GM23248 (cell line): ENCODE measurements around the gene CFL2.

Experiments
- EZH2 ChIP-seq: fragments of 200-600 bp; sonication (generic); IDR thresholded peaks from 2 replicates; pipeline ENCODE4 v1.6.1; 2018; ENCODE audit warnings: antibody characterized with exemption, mild to moderate bottlenecking; ENCODE audit not compliant: insufficient read depth, poor library complexity, severe bottlenecking
- EZH2phosphoT487 ChIP-seq: fragments of 200-600 bp; sonication (generic); IDR thresholded peaks from 2 replicates; pipeline ENCODE4 v1.6.1; 2018; ENCODE audit warnings: antibody characterized with exemption, moderate library complexity, mild to moderate bottlenecking, low read depth; ENCODE audit not compliant: insufficient read depth

GRCh38 chr14:34682787-34683321 is 31.5 kb downstream of the CFL2 start:
- no peak for TF ChIP-seq EZH2
- TF ChIP-seq EZH2phosphoT487: no peak
